HL-60 (cell line): ENCODE results near the gene LAP3.
A peak's percentile ranks its signal among the peaks of the same experiment; 100 is the strongest.

ENCODE experiments used
- DNase-seq, 2 experiments: peaks; one replicate each; pipeline ENCODE4 v3.0.0-alpha.2; 2010 to 2020; ENCODE audit warnings: low read depth in 1 of 2, low spot score in 1 of 2
- H3K27ac ChIP-seq: fragments of 250-450 bp; sonication (Bioruptor Pico); replicated peaks from 2 replicates; pipeline ENCODE4 v1.5.1; 2020; ENCODE audit warnings: mild to moderate bottlenecking, moderate library complexity
- H3K27me3 ChIP-seq: fragments of 250-450 bp; sonication (Bioruptor Pico); 2 replicates; pipeline ENCODE4 v1.5.1; 2021; ENCODE audit warnings: mild to moderate bottlenecking, moderate library complexity; ENCODE audit not compliant: insufficient read depth, poor library complexity, severe bottlenecking
- H3K4me3 ChIP-seq: replicated peaks from 2 replicates; pipeline ENCODE4 v1.5.1; 2011; ENCODE audit warnings: mild to moderate bottlenecking, control low read depth, low read length; ENCODE audit not compliant: insufficient read depth
- CTCF ChIP-seq: IDR thresholded peaks from one replicate; pipeline ENCODE4 v1.5.1; 2011; ENCODE audit warnings: low read length, control low read depth, inconsistent platforms; ENCODE audit not compliant: insufficient read depth
- GABPA ChIP-seq: IDR thresholded peaks from 2 replicates; pipeline ENCODE4 v1.6.1; 2012; ENCODE audit warnings: low read depth
- POLR2AphosphoS5 ChIP-seq: IDR thresholded peaks from 2 replicates; pipeline ENCODE4 v1.6.1; 2012; ENCODE audit warnings: low read depth
- REST ChIP-seq: IDR thresholded peaks from 2 replicates; pipeline ENCODE4 v1.6.1; 2012; ENCODE audit warnings: low read depth; ENCODE audit not compliant: insufficient replicate concordance
- SPI1 ChIP-seq: IDR thresholded peaks from 2 replicates; pipeline ENCODE4 v1.6.1; 2012; ENCODE audit warnings: low read depth, mild to moderate bottlenecking, borderline replicate concordance

LAP3 gene

GRCh38 chr4:17578482-17578891 lies 1.5 kb downstream of the LAP3 start:
- Histone ChIP-seq H3K27ac (peak overlapping the region; percentile 86), H3K27me3 (no peaks in the 10 kb centered on the region), H3K4me3 (peak overlapping the region; percentile 87)
- DNase-seq = peak in 1 of 2 experiments; percentile 58
- TF ChIP-seq CTCF = no peak
- no peak for TF ChIP-seq GABPA
- no peak for TF ChIP-seq SPI1
- TF ChIP-seq REST = no peak
- no peak for TF ChIP-seq POLR2AphosphoS5

DNA sequence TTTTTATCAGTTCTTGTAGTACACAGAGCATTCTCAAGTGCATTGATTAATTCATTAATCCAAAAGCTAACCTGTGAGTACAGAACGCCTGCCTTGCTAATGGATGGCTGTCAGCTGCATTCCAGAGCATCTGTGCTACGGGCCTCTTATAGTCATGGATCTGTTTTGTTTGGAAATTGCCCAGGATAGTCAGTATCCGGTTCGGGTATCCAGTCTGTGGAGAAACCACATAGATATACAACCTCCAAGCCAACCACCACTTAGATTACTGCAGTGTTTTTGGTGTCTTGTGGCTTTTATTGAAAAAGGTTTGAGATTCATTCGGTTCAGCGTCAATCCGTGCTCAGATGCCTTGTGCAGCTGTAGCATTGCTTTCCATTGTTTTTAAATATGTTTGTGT lies 4.0 kb downstream of the LAP3 start:
- no peak overlapping the region for H3K4me3 ChIP-seq
- TF ChIP-seq REST (no peak), CTCF (no peak), SPI1 (no peak), GABPA (no peak), POLR2AphosphoS5 (no peak)
- no peak overlapping the region for H3K27ac ChIP-seq
- H3K27me3 ChIP-seq = no peaks in the 10 kb centered on the region
- DNase-seq = no peak

DNA sequence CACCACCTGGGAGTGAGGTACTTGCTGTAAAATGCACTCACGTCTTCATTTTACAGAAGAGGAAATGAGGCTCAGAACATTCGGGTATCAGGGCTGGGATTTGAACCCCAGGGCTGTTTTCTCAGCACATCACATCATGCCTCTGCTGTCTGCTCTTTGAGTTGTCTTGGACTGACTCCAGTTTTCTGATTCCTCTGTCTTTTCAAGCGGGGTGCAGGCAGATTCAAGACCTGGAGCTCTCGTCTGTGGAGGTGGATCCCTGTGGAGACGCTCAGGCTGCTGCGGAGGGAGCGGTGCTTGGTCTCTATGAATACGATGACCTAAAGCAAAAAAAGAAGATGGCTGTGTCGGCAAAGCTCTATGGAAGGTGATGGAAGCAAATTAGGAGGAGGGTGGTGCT lies 6.3 kb downstream of the LAP3 start:
- Histone ChIP-seq H3K4me3 (no peak overlapping the region), H3K27ac (no peak overlapping the region), H3K27me3 (no peaks in the 10 kb centered on the region)
- DNase-seq = no peak
- TF ChIP-seq POLR2AphosphoS5 (no peak), SPI1 (no peak)

DNA sequence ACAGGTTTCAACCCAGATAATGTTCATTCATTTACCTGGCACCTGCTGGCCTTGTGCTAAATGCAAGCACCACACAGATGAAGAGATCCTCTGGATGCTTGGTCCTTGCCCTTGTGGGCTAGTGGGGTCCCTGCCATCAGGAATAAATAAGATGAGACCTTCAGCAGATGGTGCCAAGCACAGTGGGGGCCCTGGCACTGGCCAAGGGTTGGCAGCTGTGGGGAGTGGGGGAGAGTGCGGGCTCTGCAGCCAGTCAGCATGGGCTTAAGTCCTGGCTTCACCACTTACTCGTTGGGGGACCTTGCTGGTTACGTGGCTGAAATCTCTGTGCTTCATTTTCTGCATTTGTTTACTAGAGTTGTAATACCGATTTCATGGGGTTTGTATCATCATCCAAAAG lies 6.9 kb downstream of the LAP3 start:
- no peak for TF ChIP-seq SPI1
- no peak for TF ChIP-seq POLR2AphosphoS5
- no peak for TF ChIP-seq GABPA
- no peak for TF ChIP-seq CTCF
- no peak for TF ChIP-seq REST
- DNase-seq = no peak
- Histone ChIP-seq H3K27me3 (no peaks in the 10 kb centered on the region), H3K4me3 (no peak overlapping the region), H3K27ac (no peak overlapping the region)
